ENCODE data around the gene KCNMA1.

Gene KCNMA1

DNA sequence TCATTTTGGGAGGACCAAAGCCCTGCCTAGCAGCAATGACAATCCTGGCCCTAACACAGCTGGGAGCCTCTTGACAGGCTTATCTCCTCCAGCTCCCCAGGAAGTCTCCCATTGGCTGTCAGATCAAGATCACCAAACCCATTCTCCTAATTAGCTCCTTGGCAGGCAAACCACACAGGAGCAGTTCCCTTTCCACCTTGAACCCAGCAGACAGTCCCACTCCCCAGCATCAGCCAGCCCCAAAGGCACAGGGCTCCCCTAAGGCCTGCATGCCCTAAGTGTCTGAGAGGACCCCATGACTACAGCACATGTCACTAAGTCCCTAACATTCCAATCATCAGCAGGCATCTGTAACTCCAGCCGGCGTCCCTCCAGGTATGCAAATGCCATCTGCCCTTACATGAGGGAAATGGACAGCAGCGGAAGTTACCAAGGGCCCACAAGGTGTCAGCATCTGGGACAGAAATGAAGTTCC lies 348.5 kb downstream of the KCNMA1 start:
- H3K27ac ChIP-seq (ENCODE audit: low read depth, low read length), result no peak overlapping the region
- H3K79me2 ChIP-seq (ENCODE audit: insufficient read depth, low read length), result no peaks in the 10 kb centered on the region
- H3K9me2 ChIP-seq (replicated peaks; ENCODE audit: insufficient read depth, low read length), result no peaks in the 10 kb centered on the region
- H3K36me3 ChIP-seq (ENCODE audit: low read length), result no peaks in the 10 kb centered on the region
- H3F3A ChIP-seq (ENCODE audit: insufficient read depth), result no peaks in the 10 kb centered on the region
- no peaks in the 10 kb centered on the region for H4K20me1 ChIP-seq (ENCODE audit: low read depth, low read length)
- H2AFZ ChIP-seq (ENCODE audit: low read depth, low read length, severe bottlenecking), result no peak overlapping the region
- no peak overlapping the region for H3K9ac ChIP-seq (ENCODE audit: low read length)
- H3K27me3 ChIP-seq (ENCODE audit: low read length), result no peaks in the 10 kb centered on the region
- no peak overlapping the region for H3K4me2 ChIP-seq (ENCODE audit: low read depth, low read length, poor library complexity, severe bottlenecking)
- TF ChIP-seq EZH2phosphoT487 (conservative IDR thresholded peaks at IDR 0.05; ENCODE audit: low read length), result no peak
- H3K9me3 ChIP-seq (ENCODE audit: insufficient read depth, low read length), result no peaks in the 10 kb centered on the region
- no peak overlapping the region for H3K4me3 ChIP-seq (ENCODE audit: insufficient read depth, low read length, poor library complexity, severe bottlenecking)

DNA sequence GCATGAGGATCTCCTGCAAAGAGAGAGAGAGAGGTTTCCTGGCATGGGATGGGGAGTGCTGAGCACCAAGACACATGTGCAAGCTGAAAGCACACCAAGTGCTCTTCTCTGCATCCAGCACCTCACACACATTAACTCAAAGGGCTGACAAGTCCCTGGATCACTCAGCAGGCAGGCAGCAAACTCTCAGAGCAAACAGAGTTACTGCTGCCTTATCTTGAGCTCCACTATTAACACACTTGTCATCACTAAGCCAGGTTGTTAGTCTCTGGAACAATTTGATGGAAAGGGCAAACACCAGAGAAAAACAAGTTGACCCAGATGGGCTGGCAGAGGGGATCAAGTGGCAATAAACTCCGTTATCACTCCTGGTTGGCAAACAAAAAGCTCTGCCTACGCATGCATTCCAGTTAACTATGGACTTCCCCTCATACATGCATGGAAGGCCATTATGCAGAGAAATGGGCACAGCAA lies 349.9 kb downstream of the KCNMA1 start:
- no peak overlapping the region for H3K27ac ChIP-seq (ENCODE audit: low read depth, low read length)
- H4K20me1 ChIP-seq (ENCODE audit: low read depth, low read length), result no peaks in the 10 kb centered on the region
- H3K27me3 ChIP-seq (ENCODE audit: low read length), result no peaks in the 10 kb centered on the region
- H3K36me3 ChIP-seq (ENCODE audit: low read length), result no peaks in the 10 kb centered on the region
- TF ChIP-seq, protein P1, sequence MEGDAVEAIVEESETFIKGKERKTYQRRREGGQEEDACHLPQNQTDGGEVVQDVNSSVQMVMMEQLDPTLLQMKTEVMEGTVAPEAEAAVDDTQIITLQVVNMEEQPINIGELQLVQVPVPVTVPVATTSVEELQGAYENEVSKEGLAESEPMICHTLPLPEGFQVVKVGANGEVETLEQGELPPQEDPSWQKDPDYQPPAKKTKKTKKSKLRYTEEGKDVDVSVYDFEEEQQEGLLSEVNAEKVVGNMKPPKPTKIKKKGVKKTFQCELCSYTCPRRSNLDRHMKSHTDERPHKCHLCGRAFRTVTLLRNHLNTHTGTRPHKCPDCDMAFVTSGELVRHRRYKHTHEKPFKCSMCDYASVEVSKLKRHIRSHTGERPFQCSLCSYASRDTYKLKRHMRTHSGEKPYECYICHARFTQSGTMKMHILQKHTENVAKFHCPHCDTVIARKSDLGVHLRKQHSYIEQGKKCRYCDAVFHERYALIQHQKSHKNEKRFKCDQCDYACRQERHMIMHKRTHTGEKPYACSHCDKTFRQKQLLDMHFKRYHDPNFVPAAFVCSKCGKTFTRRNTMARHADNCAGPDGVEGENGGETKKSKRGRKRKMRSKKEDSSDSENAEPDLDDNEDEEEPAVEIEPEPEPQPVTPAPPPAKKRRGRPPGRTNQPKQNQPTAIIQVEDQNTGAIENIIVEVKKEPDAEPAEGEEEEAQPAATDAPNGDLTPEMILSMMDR (IDR thresholded peaks at IDR 0.05; ENCODE audit: insufficient read depth, low read length, poor library complexity, severe bottlenecking), result no peak
- TF ChIP-seq EZH2phosphoT487 (conservative IDR thresholded peaks at IDR 0.05; ENCODE audit: low read length), result no peak
- no peaks in the 10 kb centered on the region for H3K9me2 ChIP-seq (replicated peaks; ENCODE audit: insufficient read depth, low read length)
- H3K79me2 ChIP-seq (ENCODE audit: insufficient read depth, low read length), result no peaks in the 10 kb centered on the region
- H3K9ac ChIP-seq (ENCODE audit: low read length), result no peak overlapping the region
- no peak overlapping the region for H3K4me3 ChIP-seq (ENCODE audit: insufficient read depth, low read length, poor library complexity, severe bottlenecking)
- no peaks in the 10 kb centered on the region for H3F3A ChIP-seq (ENCODE audit: insufficient read depth)
- no peak overlapping the region for H3K4me2 ChIP-seq (ENCODE audit: low read depth, low read length, poor library complexity, severe bottlenecking)
- H2AFZ ChIP-seq (ENCODE audit: low read depth, low read length, severe bottlenecking), result no peak overlapping the region
- no peaks in the 10 kb centered on the region for H3K9me3 ChIP-seq (ENCODE audit: insufficient read depth, low read length)

DNA sequence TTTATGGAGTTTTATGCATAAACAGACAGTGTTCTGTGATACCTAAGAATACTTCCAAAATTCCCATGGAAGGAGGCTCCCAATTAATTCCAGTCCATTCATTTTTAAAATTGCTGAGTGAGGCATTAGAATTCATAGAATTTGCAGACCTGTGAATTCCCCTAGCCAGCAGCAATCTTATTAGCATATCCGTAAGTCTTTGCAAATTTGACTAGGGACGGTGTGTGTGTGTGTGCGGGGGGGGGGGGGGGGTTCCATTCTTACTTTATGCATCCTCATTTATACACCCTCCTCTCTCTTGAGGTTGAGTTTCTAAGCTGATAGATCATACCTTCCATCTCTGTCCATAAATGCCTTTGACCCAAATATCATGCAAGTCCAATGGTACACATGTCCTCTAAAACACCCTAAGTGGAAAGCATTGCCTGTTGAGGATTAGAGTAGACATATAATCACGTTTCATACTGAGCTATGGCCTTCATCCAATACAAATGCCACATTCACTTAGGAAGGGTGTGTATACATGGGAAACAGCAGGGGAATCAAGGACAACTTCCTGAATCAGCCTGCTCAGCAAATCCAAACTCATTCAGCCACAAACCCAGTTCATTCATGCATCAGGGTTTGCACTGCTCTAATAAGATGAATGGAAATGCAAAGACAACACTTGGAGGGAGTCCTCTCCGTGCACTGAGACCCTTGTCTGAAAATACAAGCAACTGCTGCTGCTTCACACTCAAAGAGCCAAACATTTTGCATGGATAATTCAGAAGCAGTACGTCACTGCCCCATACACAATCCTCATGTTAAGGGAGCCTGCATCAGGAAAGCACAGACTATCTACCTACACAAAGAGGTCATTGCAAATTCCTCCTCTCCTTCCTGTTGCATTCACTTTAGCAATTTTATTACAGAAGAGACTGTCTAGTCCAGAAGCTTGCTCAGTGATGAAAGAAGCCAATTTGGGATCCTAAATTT lies 350.8 kb downstream of the KCNMA1 start:
- no peaks in the 10 kb centered on the region for H4K20me1 ChIP-seq (ENCODE audit: low read depth, low read length)
- no peaks in the 10 kb centered on the region for H3F3A ChIP-seq (ENCODE audit: insufficient read depth)
- TF ChIP-seq, protein P1 (IDR thresholded peaks at IDR 0.05; ENCODE audit: insufficient read depth, low read length, poor library complexity, severe bottlenecking), result no peak
- TF ChIP-seq EZH2phosphoT487 (conservative IDR thresholded peaks at IDR 0.05; ENCODE audit: low read length), result no peak
- no peaks in the 10 kb centered on the region for H3K9me2 ChIP-seq (replicated peaks; ENCODE audit: insufficient read depth, low read length)
- no peaks in the 10 kb centered on the region for H3K27me3 ChIP-seq (ENCODE audit: low read length)
- H3K4me3 ChIP-seq (ENCODE audit: insufficient read depth, low read length, poor library complexity, severe bottlenecking), result no peak overlapping the region
- H3K4me2 ChIP-seq (ENCODE audit: low read depth, low read length, poor library complexity, severe bottlenecking), result no peak overlapping the region
- H3K9me3 ChIP-seq (ENCODE audit: insufficient read depth, low read length), result no peaks in the 10 kb centered on the region
- H3K36me3 ChIP-seq (ENCODE audit: low read length), result no peaks in the 10 kb centered on the region
- H3K27ac ChIP-seq (ENCODE audit: low read depth, low read length), result no peak overlapping the region
- no peaks in the 10 kb centered on the region for H3K79me2 ChIP-seq (ENCODE audit: insufficient read depth, low read length)
- no peak overlapping the region for H2AFZ ChIP-seq (ENCODE audit: low read depth, low read length, severe bottlenecking)
- no peak overlapping the region for H3K9ac ChIP-seq (ENCODE audit: low read length)

Measured in SU-DHL-6 (cell line).